Body of pancreas (tissue), 4 donors: ENCODE measurements around the gene ADGRE3.

Experiments
- POLR2A ChIP-seq, 3 donors: fragments of 450-650 bp; IDR thresholded peaks; one replicate each; pipeline ENCODE4 v1.6.1; 2016; ENCODE audit warnings: antibody characterized with exemption in 3 of 3, mild to moderate bottlenecking in 2 of 3
- TF ChIP-seq, protein P1 (sequence below), 7 experiments: fragments of 450-650 bp in 4 of 7; fragments of 200-600 bp in 3 of 7; sonication (generic) in 3 of 7; IDR thresholded peaks; one replicate each; pipeline ENCODE4 v1.5.1; 2016 to 2019; ENCODE audit warnings: antibody characterized with exemption in 7 of 7

DNA sequence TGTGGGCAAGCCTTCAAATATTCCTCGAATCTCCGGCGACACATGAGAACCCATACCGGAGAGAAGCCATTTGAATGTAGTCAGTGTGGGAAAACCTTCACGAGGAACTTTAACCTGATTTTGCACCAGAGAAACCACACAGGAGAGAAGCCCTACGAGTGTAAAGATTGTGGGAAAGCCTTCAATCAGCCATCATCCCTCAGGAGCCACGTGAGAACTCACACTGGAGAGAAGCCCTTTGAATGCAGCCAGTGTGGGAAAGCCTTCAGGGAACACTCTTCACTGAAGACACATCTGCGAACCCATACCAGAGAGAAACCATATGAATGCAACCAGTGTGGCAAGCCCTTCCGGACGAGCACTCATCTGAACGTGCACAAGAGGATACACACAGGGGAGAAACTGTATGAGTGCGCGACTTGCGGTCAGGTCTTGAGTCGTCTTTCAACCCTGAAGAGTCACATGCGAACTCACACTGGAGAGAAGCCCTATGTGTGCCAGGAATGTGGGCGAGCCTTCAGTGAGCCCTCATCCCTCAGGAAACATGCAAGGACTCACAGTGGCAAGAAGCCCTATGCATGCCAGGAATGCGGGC is 44.0 kb upstream of the ADGRE3 start:
- TF ChIP-seq, protein P1, sequence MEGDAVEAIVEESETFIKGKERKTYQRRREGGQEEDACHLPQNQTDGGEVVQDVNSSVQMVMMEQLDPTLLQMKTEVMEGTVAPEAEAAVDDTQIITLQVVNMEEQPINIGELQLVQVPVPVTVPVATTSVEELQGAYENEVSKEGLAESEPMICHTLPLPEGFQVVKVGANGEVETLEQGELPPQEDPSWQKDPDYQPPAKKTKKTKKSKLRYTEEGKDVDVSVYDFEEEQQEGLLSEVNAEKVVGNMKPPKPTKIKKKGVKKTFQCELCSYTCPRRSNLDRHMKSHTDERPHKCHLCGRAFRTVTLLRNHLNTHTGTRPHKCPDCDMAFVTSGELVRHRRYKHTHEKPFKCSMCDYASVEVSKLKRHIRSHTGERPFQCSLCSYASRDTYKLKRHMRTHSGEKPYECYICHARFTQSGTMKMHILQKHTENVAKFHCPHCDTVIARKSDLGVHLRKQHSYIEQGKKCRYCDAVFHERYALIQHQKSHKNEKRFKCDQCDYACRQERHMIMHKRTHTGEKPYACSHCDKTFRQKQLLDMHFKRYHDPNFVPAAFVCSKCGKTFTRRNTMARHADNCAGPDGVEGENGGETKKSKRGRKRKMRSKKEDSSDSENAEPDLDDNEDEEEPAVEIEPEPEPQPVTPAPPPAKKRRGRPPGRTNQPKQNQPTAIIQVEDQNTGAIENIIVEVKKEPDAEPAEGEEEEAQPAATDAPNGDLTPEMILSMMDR (IDR thresholded peaks at IDR 0.05), result no peak
- no peak for TF ChIP-seq POLR2A (IDR thresholded peaks at IDR 0.05)
